ENCODE measurements around the gene C2orf42.

DNA sequence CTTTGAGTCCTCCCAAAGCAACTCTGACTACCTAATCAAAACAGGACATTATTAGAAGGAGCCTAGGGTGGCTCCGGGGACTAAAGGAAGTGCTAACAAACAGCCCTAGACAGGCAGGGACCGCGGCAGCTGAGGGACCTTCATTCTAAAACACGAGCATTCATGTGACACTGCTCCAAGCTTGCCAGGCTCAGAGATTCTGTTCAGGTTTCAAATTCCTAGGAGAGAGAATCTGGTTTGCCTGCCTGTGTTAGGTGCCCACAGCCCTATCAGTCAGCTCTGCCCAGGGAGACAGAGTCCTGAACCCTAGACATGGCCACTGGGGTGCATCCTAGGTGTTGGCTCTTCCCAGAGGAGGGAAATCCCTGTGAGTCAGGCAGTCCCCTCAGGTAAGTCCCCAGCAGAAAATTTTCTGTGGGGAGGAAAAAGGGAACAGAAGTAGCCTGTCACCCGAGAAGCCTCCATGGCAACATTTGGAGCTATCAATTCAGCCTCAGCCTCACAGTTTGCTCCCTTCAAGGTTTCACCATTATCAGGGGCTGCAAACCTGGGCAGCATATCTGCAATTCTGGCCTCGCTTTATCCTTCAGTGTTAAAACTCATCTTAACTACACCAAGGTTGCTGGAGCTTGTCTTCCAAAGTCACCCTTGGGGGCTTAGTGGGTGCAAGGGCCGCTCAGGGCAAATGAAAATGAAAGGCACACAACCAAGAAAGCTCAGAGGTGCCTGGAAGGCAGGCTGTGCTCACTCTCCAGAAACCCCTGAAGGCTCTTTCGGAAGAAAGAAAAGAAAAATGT, 75.0 kb downstream of the C2orf42 start:
- TF ChIP-seq POLR2A (IDR thresholded peaks at IDR 0.05; ENCODE audit: low read depth, low read length), result no peak
- no peak for TF ChIP-seq POLR2AphosphoS5 (IDR thresholded peaks at IDR 0.05; ENCODE audit: low read depth, low read length)
- no peak for TF ChIP-seq TAF1 (IDR thresholded peaks at IDR 0.05; ENCODE audit: borderline replicate concordance, low read depth, low read length)
